Activated T-cell treated with anti-CD3 and anti-CD28 coated beads for 4 hours (primary cell): ENCODE measurements around the gene TIMP3.

Experiments
- DNase-seq: peaks from one replicate; pipeline ENCODE4 v3.0.0-alpha.2; 2020

The TIMP3 gene

GRCh38 chr22:32830957-32831356 is 29.5 kb downstream of the TIMP3 start:
- DNase-seq = no peak

GRCh38 chr22:32831584-32831983 is 30.1 kb downstream of the TIMP3 start:
- no peak for DNase-seq

- DNase-seq = no peak
Measured at GRCh38 chr22:32832174-32832573, 30.7 kb downstream of the TIMP3 start.

GRCh38 chr22:32836280-32837123 is 35.0 kb downstream of the TIMP3 start:
- no peak for DNase-seq

DNA sequence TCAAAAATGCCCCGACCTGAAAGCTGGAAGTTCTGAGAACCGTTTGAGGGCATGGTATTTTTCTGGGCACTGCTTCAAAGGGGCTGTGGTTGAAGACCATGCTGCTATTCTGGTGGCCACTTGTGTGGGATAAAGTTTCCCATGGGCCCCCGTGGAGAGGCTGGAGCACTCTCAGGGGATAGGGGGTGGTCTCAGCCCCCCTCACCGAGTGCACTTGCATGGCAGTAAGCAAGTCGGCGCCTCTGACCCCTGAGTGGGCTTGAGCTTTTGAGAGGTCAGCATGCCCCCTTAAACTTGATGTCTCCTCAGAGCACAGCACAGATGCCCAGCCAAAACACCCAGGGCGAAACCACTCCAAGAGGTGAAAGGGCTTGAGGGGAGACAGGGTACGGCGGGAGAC is 35.6 kb downstream of the TIMP3 start:
- no peak for DNase-seq

DNA sequence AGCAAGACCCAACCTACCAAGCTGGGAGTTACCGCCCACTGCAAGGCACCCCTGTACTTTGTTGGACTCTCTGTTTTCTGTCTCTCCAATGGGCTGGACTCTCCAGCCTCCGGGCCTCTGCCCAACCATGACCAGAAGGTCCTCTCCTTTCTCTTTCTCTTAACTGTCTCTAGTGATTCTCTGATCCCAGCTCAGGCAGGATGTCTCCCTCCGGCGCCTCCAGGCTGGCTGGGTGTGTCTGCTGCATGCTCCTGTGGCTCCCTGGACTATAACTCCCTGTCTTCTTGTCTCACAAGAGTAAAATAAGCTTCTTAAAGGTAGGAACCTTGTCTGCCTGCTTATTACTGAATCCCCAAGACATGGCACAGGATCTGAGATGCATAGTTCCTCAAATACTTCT is 36.3 kb downstream of the TIMP3 start:
- DNase-seq = no peak

DNA sequence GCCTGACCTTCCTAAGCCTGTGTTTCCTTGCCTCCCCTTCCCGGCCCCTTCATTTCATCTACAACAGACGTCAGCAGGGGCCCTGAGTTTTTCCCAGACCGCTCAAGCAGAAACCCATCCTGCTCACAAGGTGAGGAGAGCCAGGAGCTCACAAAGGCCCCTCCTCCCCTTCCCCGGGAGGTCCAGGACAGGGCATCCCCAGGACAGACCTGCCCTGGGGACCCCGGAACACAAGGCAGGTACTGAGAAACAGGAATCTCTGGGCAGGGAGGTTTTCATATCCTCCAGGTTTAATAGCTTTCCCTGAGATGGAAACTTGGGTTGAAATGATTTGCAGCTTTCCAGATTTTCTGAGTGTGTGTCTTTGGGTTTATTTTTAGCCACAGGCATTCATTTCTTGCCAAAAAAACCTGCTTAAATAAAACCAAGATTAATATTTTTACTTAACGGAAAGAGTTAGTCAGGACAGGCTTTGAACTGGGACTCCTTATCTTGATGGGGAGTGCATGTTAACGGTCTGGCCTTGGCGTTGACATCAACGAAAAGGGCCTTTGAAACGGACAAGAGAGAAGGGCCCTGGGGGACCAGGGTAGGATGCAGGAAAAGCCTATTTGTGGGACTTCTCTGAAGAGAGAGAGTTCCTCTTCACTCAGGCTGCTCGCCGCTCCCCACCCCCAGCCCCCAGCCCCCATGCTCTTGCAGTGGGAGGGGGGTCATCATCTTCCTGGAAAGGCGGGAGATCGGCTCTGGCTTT is 38.5 kb downstream of the TIMP3 start:
- no peak for DNase-seq

DNA sequence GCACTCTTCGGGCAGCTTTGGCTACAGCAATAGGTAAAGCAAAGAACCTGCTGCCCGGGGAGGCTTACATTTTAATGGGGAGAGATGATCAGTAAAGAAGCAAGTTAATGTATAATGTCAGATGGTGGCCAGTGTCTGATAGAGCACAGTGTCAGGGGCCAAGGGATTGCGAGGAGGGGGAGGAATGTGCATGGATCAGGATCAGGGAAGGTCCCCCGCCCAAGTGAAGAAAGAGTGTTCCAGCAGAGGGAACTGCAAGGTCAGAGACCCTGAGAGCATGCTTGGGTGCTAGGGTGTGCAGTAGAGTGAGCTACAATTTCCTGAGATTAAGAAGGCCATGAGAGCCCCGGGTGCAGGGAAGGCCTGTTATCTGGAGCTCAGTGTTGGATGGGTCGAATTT is 39.7 kb downstream of the TIMP3 start:
- DNase-seq = no peak

- no peak for DNase-seq
Measured at GRCh38 chr22:32842486-32842885, 41.0 kb downstream of the TIMP3 start.

- DNase-seq = no peak
Measured at GRCh38 chr22:32843300-32843699, 41.8 kb downstream of the TIMP3 start.

DNA sequence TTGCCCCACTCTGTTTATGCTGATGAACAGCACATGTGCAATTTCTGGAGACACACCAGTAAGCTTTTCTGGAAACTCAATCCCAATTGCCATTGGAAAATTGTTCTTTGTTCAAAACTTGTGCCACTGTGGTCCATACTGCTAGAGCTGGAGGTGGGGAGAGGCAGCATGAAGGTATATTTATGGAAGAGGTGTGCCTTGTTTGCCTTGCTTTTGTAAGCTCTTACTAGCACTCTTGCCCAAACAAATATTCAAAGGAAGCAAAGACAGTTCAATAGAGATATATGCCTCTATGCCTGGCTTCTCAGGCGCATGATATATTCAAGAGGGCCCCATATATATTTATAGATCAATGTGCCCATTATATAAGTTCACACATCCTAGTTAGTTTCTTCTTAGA is 42.7 kb downstream of the TIMP3 start:
- DNase-seq = no peak

GRCh38 chr22:32846780-32847491 is 45.4 kb downstream of the TIMP3 start:
- DNase-seq = no peak

DNA sequence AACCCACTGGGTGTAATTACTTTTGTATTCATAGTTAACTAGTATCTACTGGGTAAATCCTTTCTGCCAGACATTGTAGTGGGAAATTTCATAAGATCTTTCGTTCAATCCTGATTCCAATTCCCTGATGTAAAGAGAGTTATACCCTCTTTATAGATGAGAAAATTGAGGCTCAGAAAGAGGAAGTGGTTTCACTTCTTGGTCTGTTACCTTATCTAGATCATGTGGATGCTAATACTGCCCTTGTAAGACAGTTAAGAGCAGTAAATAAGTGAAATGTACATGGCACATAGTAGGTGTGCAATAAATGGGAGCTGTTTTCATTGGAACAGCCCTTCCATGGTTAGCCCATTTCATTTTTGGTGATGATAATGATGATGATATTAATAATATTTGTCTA is 46.7 kb downstream of the TIMP3 start:
- no peak for DNase-seq

DNA sequence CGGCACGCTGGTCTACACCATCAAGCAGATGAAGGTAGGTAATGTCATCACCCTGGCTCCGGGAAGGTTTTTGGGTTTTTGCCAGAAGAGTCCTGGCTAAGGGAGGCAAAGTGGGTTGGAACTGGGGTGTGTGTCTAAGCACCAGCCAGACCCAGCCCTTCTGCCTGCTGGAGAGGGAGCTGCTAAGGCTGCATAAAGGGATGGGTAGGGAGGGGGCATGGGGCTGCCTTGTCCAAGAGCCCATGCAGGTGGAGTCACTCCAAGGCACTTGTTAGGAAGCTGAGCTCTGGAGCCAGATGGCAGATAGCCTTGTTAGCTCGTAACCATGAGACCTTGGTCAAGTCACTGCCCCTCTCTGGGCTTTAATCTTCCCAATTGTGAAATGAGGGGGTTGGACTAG is 48.0 kb downstream of the TIMP3 start:
- no peak for DNase-seq

- DNase-seq = no peak
Measured at GRCh38 chr22:32850157-32850556, 48.7 kb downstream of the TIMP3 start.

DNA sequence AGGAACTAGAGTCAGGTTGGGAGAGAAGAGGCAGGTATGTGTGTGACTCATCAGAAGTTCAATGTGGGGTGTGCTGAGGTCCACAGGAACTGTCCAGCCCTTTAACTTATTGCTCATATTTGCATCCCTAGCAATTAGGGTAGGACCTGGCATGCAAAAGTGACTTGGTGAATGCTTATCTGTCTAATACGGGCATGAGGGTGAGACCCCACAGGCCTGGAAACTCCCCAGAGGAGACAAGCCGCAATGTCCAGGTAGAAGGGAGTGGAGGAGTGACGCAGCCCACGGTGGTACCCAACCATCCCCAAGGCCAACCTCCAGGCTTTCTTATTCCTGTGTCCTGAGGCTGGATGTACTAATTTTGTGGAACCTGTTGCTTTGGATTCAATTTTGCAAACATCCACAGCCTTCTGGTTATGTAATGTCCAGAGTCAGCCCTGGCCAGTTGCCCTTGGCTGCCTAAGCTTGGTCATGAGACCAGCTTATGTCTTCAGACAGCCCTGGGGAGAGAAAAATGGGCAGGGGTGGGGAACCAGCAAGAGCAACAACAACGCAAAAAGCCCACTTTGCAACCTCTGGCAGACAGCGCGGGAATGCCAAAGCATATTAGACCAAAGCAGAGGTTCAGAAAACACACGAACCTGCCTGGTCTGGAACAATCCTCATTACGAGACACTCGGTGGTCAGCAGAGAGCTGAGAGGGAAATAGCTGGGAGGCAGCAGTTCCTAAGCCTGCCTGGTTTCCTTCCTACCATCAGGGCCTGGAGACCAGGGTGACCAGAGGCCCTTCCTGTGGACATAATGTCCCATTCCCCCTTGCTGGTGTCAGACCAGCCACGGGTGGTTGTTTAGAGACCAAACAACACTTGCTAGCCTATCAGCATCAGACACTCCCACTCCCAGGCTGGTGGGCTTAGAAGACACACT is 49.3 kb downstream of the TIMP3 start:
- no peak for DNase-seq

- DNase-seq = no peak
Measured at GRCh38 chr22:32852395-32853251, 51.1 kb downstream of the TIMP3 start.

DNA sequence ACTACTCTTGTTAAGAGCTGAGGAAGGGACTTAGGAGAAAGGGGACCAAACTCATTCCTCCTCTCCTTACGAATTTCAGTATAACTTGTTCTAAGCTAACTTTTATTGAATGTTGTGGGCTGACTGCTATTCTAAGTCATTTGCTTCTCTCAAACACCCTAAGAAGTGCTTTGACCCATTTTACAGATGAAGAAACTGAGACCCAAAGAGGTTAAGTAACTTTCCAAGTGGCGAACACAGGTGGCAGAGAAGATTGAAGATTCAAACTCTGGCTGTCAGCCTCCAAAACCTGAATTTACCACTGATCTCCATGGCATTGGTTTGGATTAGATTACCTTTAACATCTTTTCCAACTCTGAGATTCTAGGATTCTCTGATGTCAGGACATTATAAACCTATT is 52.2 kb downstream of the TIMP3 start:
- DNase-seq = no peak

DNA sequence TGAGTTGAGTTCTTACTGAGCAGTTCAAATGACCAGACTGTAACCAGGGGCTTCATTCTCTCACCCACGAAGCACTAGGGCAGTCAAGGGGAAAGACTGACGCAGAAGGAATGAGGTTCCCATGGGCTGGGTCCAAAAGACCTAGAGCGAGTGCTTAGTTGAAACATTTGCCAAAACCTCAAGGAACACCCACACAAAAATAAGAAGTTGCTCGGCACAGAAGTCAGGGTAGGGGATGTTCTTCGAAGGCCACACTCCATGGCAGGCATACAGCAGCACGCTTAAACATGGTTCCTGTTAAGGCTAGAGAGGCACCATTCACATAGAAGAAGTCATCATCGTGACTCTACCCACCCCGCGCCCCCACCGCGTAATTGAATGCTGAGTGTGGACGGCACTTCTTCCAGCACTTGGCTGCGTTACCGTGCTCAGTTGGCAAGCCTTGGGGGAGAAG is 52.9 kb downstream of the TIMP3 start:
- no peak for DNase-seq

DNA sequence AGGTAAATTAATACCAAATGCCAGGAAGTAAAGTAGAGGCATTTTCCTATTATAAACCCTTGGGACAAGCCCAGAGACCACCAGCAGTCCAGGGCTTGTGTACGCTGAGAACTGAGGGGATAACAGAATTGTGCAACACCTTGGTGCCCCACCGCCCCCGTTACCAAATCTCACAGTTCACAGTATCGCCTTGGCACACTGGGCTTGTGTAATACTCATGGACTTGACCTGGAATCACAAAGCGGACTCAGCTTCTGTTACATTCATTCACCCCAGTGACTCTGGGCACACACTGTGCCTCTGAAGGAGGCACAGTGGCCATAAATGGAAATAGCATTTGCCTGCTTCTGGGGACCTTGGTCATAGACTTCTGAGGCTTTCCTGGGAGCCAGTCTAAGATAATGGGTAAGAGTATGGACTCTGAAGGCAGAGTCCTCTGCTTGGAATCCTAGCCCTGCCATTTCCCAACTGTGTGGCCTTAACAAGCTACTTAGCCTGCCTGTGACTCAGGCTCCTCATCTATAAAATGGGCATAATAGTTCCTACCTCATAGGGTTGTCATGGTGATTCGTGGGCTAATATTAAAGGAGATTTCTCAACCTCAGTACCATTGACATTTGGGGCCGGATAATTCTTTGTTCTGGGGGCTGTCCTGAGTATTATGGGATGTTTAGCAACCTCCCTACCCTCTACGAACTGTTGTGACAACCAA is 53.7 kb downstream of the TIMP3 start:
- DNase-seq = no peak
